A673 (cell line): ENCODE results near the gene CSTA. TPM values are rescaled to one million over a fixed set of nuclear protein-coding genes. Genes with fewer than 3 reads are reported as not detected.

Experiments
- BruUV-seq: library from RNA; stranded (reverse); fragments of 400-500 nt; replicated peaks from 2 replicates; lab custom pipeline; 2021; lab: Mats Ljungman, UMichigan
- CTCF ChIA-PET: fragments of 300-600 bp; sonication (Branson Sonifier 250); formaldehyde crosslinking; loops from one replicate; lab custom pipeline; 2022; ENCODE audit warnings: antibody characterized with exemption; lab: Charles Lee
- POLR2A ChIA-PET: fragments of 300-600 bp; sonication (Branson Sonifier 250); formaldehyde crosslinking; loops from one replicate; lab custom pipeline; 2022; ENCODE audit warnings: antibody characterized with exemption; ENCODE audit not compliant: low non-redundant PET; lab: Charles Lee
- DNase-seq: peaks from one replicate; pipeline ENCODE4 v3.0.0-alpha.2; 2015; ENCODE audit warnings: low spot score
- H3K27ac ChIP-seq: fragments of 200-600 bp; sonication (generic); 2 replicates; pipeline ENCODE4 v1.5.1; 2016; ENCODE audit warnings: mixed run types, low read depth, mild to moderate bottlenecking, mixed read lengths, antibody characterized with exemption, low read length; ENCODE audit not compliant: poor library complexity, severe bottlenecking
- H3K27me3 ChIP-seq: fragments of 200-600 bp; sonication (generic); replicated peaks from 2 replicates; pipeline ENCODE4 v1.6.1; 2017; ENCODE audit warnings: mixed run types, low read depth, mild to moderate bottlenecking, mixed read lengths, antibody characterized with exemption, low read length; ENCODE audit not compliant: insufficient read depth, poor library complexity
- H3K36me3 ChIP-seq: fragments of 200-600 bp; sonication (generic); 2 replicates; pipeline ENCODE4 v1.6.1; 2016; ENCODE audit warnings: mixed run types, mild to moderate bottlenecking, mixed read lengths, antibody characterized with exemption, low read length; ENCODE audit not compliant: insufficient read depth, poor library complexity, severe bottlenecking
- H3K4me1 ChIP-seq: fragments of 200-600 bp; sonication (generic); 2 replicates; pipeline ENCODE4 v1.6.1; 2017; ENCODE audit warnings: mixed run types, mild to moderate bottlenecking, mixed read lengths, antibody characterized with exemption, low read length; ENCODE audit not compliant: insufficient read depth, poor library complexity, severe bottlenecking
- H3K4me3 ChIP-seq: fragments of 200-600 bp; sonication (generic); 2 replicates; pipeline ENCODE4 v1.5.1; 2016; ENCODE audit warnings: low read depth, mixed run types, mild to moderate bottlenecking, mixed read lengths, low read length; ENCODE audit not compliant: poor library complexity, severe bottlenecking
- H3K9me3 ChIP-seq: fragments of 200-600 bp; sonication (generic); 2 replicates; pipeline ENCODE4 v1.6.1; 2016; ENCODE audit warnings: mixed run types, low read depth, mild to moderate bottlenecking, mixed read lengths, antibody characterized with exemption, low read length; ENCODE audit not compliant: poor library complexity, severe bottlenecking
- EZH2 ChIP-seq: fragments of 200-600 bp; sonication (generic); IDR thresholded peaks from 2 replicates; pipeline ENCODE4 v1.6.1; 2017; ENCODE audit warnings: borderline replicate concordance, low read depth, mild to moderate bottlenecking, mixed read lengths, antibody characterized with exemption, low read length; ENCODE audit not compliant: poor library complexity, severe bottlenecking
- intact Hi-C: fragments of 100-400 bp; cut with micrococcal nuclease; formaldehyde crosslinking; loops from one replicate; pipeline ENCODE4 v1.10.0; 2022; ENCODE audit not compliant: unreplicated experiment
- total RNA-seq: library from RNA; stranded (reverse); gene quantifications from 2 replicates; pipeline ENCODE4 v1.2.3, GENCODE V29; 2021
- TF ChIP-seq, protein P1 (sequence below): fragments of 300-800, 200-600 bp; sonication (generic); conservative IDR thresholded peaks from 2 replicates; pipeline ENCODE4 v1.5.1; 2017; ENCODE audit warnings: low read depth, mild to moderate bottlenecking, antibody characterized with exemption, low read length, moderate library complexity, mixed read lengths

The CSTA gene
- total RNA-seq, 1 experiment from 2014 or later = 6.5 TPM

DNA sequence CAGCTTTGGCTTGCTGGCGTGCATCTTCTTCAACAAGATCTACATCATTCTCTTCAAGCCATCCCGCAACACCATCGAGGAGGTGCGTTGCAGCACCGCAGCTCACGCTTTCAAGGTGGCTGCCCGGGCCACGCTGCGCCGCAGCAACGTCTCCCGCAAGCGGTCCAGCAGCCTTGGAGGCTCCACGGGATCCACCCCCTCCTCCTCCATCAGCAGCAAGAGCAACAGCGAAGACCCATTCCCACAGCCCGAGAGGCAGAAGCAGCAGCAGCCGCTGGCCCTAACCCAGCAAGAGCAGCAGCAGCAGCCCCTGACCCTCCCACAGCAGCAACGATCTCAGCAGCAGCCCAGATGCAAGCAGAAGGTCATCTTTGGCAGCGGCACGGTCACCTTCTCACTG, 40.6 kb upstream of the CSTA start:
- BruUV-seq = no TSS peak

DNA sequence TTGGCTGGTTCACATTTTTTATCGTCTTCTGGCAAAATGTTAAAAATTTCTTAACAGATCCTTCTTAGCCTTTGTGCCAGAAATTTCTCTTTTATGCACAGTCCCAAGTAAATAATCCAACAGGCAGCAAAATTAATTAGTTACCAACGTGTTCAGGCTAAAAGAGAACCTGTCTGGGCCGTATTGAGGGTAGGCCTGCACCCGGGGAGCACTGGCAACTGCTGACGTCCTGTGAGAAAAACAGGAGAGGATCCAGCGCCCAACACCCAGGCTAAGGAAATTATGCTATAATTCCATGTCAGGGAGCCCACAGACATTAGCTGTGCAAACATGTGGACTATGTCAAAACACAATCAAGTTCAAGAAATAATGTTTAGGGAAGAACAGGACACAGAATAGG, 30.7 kb upstream of the CSTA start:
- CTCF ChIA-PET = no interaction called here
- Histone ChIP-seq H3K27ac (no peak overlapping the region), H3K4me3 (no peak overlapping the region), H3K27me3 (no peaks in the 10 kb centered on the region), H3K36me3 (no peaks in the 10 kb centered on the region), H3K9me3 (no peaks in the 10 kb centered on the region), H3K4me1 (no peaks in the 10 kb centered on the region)
- TF ChIP-seq, protein P1, sequence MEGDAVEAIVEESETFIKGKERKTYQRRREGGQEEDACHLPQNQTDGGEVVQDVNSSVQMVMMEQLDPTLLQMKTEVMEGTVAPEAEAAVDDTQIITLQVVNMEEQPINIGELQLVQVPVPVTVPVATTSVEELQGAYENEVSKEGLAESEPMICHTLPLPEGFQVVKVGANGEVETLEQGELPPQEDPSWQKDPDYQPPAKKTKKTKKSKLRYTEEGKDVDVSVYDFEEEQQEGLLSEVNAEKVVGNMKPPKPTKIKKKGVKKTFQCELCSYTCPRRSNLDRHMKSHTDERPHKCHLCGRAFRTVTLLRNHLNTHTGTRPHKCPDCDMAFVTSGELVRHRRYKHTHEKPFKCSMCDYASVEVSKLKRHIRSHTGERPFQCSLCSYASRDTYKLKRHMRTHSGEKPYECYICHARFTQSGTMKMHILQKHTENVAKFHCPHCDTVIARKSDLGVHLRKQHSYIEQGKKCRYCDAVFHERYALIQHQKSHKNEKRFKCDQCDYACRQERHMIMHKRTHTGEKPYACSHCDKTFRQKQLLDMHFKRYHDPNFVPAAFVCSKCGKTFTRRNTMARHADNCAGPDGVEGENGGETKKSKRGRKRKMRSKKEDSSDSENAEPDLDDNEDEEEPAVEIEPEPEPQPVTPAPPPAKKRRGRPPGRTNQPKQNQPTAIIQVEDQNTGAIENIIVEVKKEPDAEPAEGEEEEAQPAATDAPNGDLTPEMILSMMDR = no peak
- POLR2A ChIA-PET = no interaction called here
- intact Hi-C loops = no loop called here
- no peak for DNase-seq
- BruUV-seq = no TSS peak

More for the DNA sequence above, 40.6 kb upstream of the CSTA start:
- TF ChIP-seq EZH2 = no peak
- TF ChIP-seq, protein P1 = no peak
- Histone ChIP-seq H3K4me1 (no peaks in the 10 kb centered on the region), H3K36me3 (no peaks in the 10 kb centered on the region), H3K4me3 (no peak overlapping the region), H3K9me3 (no peaks in the 10 kb centered on the region), H3K27me3 (peaks cover 34% of the 10 kb centered on the region), H3K27ac (no peak overlapping the region)
- no peak for DNase-seq
- intact Hi-C loops = no loop called here
- ChIA-PET POLR2A (no interaction called here), CTCF (no interaction called here)

DNA sequence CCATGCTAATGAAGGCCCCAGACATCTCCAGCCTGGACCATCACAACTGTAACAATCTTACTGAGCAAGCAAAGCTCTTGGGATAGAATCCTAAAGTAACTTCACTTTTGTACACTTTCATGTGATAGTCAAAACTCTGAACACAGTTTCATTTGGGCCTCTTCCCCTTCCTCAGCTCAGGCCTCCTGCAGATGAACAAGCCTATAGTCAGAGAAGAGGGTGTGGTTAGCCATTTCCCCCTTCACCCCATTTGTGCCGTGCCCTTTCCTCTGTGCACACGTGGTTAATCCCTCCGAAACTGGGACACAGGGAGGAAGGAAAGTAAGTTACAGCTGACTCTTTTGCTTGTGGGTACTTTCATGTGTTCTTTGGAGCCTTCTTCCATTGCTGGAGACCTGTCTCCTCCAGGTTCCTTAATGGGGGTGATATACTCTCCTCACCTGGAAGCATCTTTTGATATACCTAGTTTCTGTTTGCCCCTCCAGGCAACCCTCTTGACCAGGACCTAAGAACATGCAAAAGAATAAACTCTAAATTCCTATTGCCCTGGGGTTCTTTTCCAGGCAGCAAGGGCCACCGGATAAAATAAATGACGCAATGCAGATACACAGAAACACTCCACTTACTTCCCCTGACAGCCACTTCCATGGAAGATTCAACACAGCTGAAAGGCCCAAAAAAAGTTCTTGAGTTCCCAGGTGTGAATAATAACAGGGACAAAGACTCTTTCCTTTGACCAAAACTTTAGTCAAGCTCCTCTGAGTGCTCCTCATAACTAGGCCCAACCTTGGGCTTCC, 29.6 kb upstream of the CSTA start:
- no peak overlapping the region for H3K4me3 ChIP-seq
- no peak overlapping the region for H3K27ac ChIP-seq
- no peaks in the 10 kb centered on the region for H3K36me3 ChIP-seq
- no peaks in the 10 kb centered on the region for H3K9me3 ChIP-seq
- no TSS peak for BruUV-seq
- H3K4me1 ChIP-seq = no peaks in the 10 kb centered on the region
- intact Hi-C loops = no loop called here
- CTCF ChIA-PET = interaction anchor here (0.7 kb wide), 1 partner anchor 1155 kb away, joined by 4 read pairs; no protein-coding TSS in a partner anchor
- POLR2A ChIA-PET = no interaction called here
- H3K27me3 ChIP-seq = no peaks in the 10 kb centered on the region
- TF ChIP-seq, protein P1 = no peak
- no peak for TF ChIP-seq EZH2
- DNase-seq = no peak
